Right atrium auricular region (tissue), 2 donors: ENCODE data around the gene PSMC1. TPM values are rescaled to one million over a fixed set of nuclear protein-coding genes. Genes with fewer than 3 reads are reported as not detected.

Source experiments
- DNase-seq: peaks from one replicate; pipeline ENCODE4 v3.0.0-alpha.2; 2019; ENCODE audit warnings: low spot score
- H3K27ac ChIP-seq, 2 donors: fragments of 200-600 bp; sonication (generic); 1 replicate in 1 of 2; 2 replicates in 1 of 2; pipeline ENCODE4 v1.5.1; 2016 to 2019
- H3K27me3 ChIP-seq, 2 donors: fragments of 200-600 bp; sonication (generic); one replicate each; pipeline versions ENCODE4 v1.5.1 to v1.6.0; 2017 to 2019
- H3K36me3 ChIP-seq: fragments of 200-600 bp; sonication (generic); one replicate; pipeline ENCODE4 v1.5.1; 2016
- H3K4me1 ChIP-seq, 2 donors: fragments of 200-600 bp; sonication (generic); one replicate each; pipeline versions ENCODE4 v1.5.1 to v1.6.0; 2017 to 2019
- H3K4me3 ChIP-seq, 2 donors: fragments of 200-600 bp; sonication (generic); 1 replicate in 1 of 2; 2 replicates in 1 of 2; pipeline ENCODE4 v1.5.1; 2017 to 2019; ENCODE audit warnings: mild to moderate bottlenecking in 1 of 2, moderate library complexity in 1 of 2
- H3K9me3 ChIP-seq, 2 donors: fragments of 200-600 bp; sonication (generic); one replicate each; pipeline ENCODE4 v1.5.1; 2019
- CTCF ChIP-seq, 2 donors: fragments of 200-600 bp; sonication (generic); IDR thresholded peaks; one replicate each; pipeline ENCODE4 v1.5.1; 2019; ENCODE audit warnings: antibody characterized with exemption in 2 of 2
- total RNA-seq, 2 donors: library from RNA; depleted of rRNA; stranded (reverse); fragments of >200 nt; gene quantifications; one replicate each; pipeline ENCODE4 v1.1.0, GENCODE V29; 2016

The PSMC1 gene
- total RNA-seq, 2 donors from 2014 or later = 142 to 159 TPM

DNA sequence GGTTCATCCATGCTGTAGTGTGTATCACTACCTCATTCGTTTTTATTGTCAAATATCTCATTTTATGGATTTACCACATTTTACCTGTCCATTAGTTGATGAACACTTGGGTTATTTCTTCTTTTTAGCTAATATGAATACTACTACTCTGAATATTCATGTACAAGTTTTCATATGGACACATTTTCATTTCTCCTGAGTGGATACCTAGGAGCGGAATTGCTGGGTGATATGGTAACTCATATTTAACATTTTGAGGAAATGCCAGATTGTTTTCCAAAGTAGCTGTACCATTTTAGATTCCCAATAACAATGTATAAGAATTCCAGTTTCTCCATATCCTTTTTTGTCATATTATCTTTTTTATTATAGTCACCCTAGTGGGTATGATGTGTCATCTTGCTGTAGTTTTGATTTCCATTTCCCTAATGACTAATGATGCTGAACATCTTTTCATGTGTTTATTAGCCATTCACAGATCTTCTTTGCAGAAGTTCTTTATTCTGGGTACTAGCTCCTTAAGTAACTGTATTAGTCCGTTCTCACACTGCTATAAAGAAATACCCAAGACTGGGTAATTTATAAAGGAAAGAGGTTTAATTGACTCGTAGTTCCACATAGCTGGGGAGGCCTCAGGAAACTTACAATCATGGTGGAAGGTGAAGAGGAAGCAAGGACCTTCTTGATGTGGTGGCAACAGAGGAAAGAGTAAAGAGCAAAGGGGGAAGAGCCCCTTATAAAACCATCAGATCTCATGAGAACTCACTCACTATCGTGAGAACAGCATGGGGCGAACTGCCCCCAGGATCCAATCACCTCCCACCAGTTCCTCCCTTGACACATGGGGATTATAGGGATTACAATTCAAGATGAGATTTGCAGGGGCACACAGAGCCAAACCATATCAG is 63.5 kb downstream of the PSMC1 start:
- no peak for DNase-seq

DNA sequence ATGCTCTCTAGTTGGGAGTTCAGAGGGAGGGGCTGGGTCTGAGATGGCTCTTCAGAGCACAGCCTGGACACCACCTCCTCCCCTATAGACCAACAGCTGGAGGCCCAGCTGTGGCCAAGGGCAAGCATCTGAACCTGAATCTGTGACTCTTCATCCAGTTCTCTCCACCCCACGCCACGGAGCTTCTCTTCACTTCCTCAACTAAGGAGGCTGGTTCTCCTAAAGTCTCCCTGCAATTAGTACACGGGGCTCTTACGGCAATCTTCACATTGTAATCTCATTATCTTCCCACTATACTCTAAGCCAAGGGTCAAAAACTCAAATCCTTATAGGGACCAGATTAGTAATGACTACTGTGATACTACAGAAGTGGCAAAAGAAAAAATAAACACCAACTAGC is 65.5 kb downstream of the PSMC1 start:
- no peak for TF ChIP-seq CTCF (IDR thresholded peaks at IDR 0.05)

More for the DNA sequence above, 63.5 kb downstream of the PSMC1 start:
- Histone ChIP-seq H3K27me3 (no peaks in the 10 kb centered on the region), H3K4me3 (no peak overlapping the region), H3K9me3 (no peaks in the 10 kb centered on the region), H3K4me1 (no peaks in the 10 kb centered on the region), H3K27ac (no peak overlapping the region), H3K36me3 (peaks cover 14% of the 10 kb centered on the region)
- no peak for TF ChIP-seq CTCF (IDR thresholded peaks at IDR 0.05)

More for the DNA sequence above, 65.5 kb downstream of the PSMC1 start:
- H3K9me3 ChIP-seq = no peaks in the 10 kb centered on the region
- H3K27me3 ChIP-seq = no peaks in the 10 kb centered on the region
- no peak for DNase-seq
- peaks cover 0 to 7% of the 10 kb centered on the region in 2 donors for H3K4me1 ChIP-seq
- H3K36me3 ChIP-seq = peaks cover 10% of the 10 kb centered on the region
- H3K4me3 ChIP-seq = no peak overlapping the region
- no peak overlapping the region for H3K27ac ChIP-seq

Other genes starting within 250 kb of the PSMC1 start
- 1 to 10 TPM in 1 of 2 donors, under 1 TPM in 1; 0.93 to 6.0 TPM for gene KCNK13, start 194.6 kb upstream of the PSMC1 start, total RNA-seq
- 1 to 10 TPM; 5.9 to 6.9 TPM for gene NRDE2, start 75.4 kb downstream of the PSMC1 start, total RNA-seq
- 100 to 1,000 TPM; 409 to 443 TPM for gene CALM1, start 140.5 kb downstream of the PSMC1 start, total RNA-seq